Stimulated activated CD4-positive, alpha-beta T cell treated with anti-CD3 and anti-CD28 coated beads, TNF-alpha, amount 100 ng/mL, for 48 hours (primary cell): ENCODE results near the gene TAF5L.

Source experiments
- DNase-seq, 3 donors: peaks; one replicate each; pipeline ENCODE4 v3.0.0-alpha.2; 2020; ENCODE audit warnings: low read depth in 3 of 3

The TAF5L gene

DNA sequence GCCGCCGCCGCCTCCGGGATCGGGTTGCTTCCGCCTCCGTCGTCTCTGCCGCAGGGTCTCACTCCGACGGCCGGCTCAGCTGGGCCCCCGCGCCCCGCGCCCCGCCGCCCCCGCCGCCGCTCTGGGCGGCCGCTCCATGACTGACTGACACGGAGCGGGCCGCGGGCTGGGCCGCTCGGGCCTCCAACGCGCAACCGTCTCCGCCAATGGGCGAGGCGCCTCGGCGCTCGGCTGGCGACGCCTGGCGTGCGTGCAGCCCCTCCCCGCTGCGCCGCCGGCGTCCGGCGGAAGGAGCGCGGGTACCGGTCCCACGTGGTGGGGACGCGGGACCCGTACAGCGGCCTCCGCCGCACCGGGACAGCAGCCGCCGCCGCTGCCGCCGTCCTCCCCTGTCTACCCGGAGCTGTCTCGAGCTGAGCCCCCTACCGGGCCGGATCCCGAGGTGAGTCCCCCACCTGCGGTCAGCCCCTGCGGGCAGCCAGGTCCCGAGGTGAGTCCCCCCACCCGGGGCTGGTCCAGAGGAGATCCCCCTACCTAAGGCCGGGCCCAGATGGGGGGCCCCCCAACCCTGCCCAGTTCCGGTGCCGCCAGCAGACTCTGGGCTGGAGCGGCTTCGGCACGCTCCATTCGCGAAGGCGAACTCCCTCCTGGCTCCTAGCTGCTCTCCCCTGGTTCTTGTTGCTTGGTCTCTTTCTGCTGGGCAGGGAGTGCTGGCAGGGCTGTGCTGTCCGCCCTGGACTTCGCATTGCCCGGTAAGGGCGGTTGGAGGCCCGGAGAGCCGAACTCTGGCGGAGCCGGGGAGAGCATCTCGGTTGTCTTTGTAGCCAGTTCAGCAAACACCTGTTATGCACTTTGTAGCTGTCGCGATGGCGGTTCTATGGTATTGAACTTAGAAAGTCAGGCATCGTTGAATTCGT is at the start of gene TAF5L, which contains the start of gene URB2:
TSS of gene TAF5L (minus strand) at position 208 of the 917 bp plus-strand sequence. CDS start 11,640 bp downstream, outside the sequence.
TSS of gene URB2 (plus strand) at position 333 of the 917 bp plus-strand sequence. CDS start 1,387 bp downstream, outside the sequence.
- peak; percentile 73 to 81 (median 78) for DNase-seq

DNA sequence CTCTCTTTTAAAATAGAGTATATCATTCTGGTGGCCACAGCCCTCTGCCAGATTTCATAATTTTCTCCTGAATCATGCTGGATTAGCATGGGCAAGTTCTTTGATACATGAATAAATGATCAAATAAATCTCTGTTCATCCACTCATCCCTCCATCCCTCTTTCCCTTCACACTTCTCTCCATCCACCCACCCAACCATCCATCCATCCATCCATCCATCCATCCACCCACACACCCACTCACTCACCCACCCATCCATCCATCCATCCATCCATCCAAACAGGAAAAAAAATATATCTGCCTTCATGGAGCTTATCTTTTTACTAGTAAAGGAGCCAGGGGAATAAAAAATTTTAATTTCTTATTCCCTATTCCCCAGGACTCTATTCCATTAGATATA is 49.5 kb upstream of the TAF5L start:
- DNase-seq: no peak

DNA sequence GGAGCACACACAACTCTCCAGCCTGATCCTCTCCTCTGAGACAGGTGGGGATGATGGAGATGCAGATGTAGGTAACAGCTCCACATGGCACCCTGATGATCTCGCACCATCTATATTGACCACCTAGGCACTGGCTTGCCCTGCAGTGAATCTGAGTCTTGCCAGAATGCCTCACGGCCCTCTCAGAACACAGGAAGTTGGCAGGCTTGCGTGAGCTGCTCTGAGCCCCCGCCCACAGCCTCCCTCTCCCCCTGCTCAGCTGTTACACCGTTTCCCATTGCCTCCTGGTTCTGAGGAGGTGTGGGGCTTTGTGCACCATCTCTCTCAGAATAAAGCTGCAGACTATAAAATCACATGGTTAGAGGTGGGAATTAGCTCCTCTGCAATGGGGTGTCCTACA is 48.1 kb upstream of the TAF5L start:
- no peak for DNase-seq

DNA sequence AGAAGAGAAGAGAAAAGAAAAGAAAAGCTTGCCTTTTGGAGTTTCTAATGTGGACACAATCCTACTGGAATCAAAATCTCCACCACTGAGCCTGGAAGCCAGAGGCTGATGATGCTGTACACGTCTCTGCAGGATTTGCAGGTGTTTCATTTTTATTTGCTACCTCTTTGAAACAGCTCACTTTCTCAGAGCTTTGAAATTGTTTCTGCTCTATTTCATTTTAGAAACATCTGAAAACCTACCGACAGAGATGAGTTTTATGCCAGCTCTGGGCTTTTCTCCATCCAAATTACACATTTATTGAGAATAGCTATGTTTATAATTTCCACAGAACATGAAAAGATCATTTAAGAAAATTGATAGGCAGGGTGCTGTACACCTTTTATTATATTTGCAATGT is 46.3 kb upstream of the TAF5L start:
- no peak for DNase-seq

DNA sequence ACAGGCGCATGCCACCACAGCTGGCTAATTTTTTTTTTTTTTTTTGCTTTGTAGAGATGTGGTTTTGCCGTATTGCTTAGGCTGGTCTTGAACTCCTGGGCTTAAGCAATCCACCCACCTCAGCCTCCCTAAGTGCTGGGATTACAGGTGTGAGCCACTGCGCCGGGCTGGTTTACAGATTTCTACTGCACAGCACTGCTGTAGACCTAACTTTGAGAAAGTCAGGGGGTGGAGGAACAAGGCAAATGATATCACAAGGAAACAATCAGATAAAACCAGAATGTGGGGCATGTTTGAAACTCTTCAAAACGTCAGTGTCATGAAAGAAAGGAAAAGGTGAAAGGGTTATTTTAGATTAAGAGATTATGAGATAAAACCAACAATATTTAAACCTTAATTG is 45.4 kb upstream of the TAF5L start:
- no peak for DNase-seq

DNA sequence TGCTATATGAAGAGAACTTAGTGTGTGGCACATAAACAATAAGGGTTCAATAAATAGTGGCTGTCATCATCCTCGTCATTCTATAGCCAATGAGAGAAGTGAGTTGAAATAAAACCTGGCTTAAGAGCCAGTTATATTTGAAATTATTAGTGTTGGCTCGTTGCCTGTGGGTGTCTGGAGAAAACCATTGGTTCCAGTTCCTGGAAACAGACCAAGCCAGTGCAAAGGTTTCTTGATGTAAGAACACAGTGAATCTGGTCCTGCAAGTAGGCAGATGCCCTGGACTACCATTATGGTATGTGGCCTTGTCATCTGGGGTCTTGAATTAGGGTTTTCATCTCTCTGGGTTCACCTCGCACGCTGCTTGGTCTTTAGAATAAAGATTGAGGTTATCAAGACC is 43.4 kb upstream of the TAF5L start:
- DNase-seq: no peak

DNA sequence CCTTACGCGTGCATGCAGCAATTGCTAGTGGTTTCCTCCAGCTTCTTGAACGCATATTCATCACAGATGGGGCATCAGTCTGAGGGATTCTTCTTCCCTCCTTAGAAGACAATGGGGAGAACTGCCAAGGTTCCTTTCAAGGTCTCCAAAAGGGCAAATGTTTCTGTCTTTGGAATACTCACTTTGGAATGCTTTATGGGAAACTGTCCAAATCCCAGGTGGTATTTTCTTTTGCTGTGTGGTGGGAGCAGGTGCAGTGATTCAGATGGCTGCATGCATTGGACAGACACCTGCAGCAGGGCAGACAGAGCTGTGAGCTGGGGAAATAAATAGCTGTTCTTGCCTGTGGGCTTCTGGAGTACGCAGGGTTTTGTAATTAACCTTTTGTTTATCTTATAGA is 40.7 kb upstream of the TAF5L start:
- no peak for DNase-seq

DNA sequence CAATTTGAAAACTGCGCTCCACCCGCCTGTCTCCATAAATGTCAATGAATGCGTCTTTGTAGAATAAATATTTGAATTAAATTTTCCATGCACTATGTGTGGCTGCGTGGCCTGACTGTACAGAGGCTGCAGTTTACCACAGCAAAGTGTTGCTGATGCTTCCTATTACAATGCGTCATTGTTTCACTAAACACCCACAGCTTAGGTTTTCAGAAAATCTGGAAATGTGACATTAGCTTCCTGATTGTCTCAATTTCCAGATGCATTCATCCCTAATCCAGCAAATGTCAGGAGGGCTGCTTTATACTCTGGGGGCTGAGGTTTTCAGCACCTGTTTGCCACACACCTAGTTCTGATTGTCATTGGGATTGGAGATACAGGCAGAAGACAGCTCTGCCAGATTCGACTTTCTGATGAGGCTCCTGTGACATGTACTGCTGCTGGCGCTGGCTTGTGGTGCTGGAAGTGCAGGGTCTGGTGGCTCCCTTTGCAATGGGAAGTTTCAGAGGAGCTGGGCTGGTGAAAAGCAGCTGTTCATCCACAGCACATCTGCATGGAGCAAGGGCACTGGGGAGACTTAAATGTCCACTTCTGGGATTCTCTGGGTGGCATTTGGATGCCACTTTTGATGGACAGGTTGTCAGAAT is 40.1 kb upstream of the TAF5L start:
- no peak for DNase-seq

DNA sequence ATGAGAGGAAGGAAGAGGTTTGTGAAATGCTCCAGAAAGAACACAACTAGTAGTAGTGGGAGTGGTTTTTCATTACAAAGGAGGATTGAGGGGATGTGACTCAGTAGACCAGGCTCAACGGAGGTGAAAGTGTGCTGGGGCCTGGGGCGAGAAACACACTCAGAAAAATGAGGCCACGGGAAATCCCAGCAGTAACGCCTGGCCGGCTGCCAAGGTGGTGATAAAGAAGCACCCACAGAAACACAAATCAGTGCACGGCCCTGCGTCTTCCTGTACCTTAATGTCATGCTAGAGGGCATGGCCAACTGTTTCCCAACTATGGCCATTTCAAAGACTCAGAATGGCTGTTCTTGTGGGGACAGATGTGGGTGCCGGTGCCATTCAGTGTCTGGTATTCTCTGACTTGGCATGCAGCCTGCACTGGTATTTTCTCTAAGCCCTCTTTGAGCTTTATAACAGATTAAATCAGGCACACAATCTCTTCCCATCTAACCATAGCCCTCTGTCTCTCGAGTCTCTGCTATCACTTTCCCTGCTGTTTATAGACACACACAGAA is 38.3 kb upstream of the TAF5L start:
- peak; percentile 82 to 86 (median 82) for DNase-seq

DNA sequence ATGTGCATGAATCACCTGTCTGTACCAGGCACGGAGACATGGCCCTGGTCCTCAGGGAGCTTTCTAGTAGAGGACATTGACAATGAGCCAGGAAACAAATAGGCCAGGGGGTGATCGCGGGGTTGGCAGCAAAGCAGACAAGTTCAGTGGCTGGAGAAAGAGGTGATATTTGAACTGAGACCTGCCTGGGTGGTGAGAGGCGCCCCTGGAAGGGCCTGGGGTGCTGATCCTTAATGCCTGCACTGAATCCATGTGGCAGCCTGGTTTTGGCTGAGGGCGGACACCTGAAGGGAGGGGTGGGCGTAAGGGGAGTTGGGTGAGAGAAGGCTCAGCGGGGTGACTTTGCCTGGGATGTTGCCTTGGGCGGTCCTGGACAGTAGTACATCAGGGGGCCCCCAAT is 36.0 kb upstream of the TAF5L start:
- no peak for DNase-seq

DNA sequence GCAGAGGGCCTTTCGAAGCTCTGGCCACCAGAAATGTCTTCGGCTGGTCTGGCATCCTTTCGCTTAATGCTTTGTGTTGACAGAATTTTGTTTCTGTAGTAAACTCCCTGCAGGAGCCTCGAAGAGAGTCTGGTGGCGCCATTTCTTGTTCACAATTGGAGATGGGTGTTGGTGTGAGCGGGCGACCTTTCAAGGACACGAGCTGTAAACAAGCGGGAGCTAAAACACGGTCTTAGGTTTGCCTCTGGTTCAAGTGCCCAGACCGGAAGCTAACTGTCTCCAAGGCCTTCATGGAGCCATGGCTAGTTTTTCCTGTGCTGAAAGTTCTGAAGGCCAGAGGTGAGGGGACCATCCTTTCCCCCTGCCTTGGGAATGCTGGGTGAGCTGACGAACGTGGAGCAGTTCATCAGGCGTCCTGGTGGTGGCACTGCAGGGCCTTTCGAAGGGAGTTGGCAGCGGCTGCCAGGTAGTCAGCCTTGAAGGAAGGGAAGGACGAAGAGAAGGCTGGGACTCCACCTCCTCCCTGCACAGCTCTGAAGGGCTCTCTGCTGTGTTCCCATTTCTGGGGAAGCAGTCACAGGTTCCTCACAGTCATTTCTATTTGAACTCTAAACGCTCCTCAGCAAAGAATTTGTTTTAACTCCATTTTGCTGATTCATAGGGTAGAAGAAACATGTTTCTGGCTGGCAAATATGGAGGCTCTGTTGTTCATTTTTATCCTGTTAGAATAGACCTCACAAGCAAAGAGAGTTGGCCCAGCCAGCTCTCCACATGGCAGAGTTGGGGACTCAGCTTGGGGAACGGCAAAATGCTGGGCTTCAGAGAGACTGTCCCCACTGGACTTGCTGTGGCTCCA is 35.3 kb upstream of the TAF5L start:
- peak; percentile 40 to 59 (median 51) for DNase-seq

DNA sequence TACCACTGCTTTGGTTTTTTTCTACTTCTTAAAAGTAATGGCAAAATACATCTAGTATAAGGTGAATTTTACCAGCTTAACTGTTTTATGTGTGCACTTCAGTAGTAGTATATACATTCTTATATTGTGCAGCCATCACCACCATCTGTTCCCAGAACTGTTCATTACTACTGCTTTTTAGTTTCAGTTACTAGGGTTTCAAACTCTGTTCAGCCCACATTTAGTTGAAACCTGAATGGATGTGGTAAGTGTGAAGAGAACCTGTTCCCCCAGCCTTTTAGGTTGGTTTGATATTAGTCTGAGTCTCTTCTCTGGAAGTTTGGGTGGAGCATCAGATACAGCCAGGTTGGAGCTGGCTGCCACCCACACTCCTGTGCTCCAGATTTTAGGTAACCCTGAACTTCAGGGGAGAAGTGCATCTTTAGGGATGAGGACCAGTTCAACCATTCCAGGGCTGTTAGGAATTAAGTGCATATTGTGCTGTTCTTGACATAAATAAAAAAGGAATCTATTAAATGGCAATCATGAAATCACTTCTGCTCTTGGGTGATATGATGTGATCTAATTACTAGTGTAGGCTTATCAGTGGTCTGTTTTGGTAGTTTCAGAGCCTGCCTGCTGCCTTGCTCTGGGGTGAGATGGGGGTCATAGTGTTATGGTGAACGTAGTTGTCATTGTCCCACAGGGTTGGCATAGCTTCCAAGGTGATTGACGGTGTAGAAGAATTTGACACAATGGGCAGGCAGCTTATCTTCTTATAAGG is 32.3 kb upstream of the TAF5L start:
- DNase-seq: no peak

DNA sequence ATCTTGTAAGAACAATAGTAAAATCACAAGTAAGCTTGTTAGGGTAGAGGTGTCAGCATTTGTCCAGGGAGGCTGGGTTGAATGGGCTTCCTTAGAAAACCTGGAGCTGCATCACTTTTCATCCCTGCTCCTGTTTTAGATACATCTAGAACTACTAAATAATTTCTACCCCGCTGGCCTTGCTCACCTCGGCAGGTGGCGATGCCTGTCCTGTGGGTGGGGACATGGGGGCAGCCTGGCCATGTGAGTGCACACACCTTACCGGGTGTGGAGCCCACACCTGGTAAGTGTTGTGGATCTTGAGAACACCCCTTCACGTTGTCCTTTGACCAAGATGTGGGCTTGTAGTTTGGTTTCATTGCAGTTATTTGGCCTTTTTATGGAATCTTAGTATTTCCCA is 29.9 kb upstream of the TAF5L start:
- DNase-seq: no peak

DNA sequence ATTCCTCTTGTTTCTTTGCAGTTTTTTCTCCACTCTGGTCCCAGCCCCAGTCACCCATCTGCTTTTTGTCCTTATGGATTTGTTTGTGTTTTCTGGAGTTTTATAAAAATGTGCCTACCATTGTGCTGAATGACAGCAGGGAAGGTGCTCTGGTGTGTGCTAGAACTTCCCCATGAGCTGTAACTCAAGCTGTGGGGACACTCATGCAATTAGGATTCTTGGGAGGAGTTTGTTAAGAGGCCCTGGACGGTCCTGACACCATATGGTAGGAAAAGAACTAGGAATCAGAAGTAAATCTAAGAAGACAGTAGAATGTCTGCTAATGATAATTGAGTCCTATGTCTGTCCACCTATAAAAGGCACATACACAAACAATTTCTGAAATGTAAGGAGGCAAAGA is 27.5 kb upstream of the TAF5L start:
- DNase-seq: no peak

DNA sequence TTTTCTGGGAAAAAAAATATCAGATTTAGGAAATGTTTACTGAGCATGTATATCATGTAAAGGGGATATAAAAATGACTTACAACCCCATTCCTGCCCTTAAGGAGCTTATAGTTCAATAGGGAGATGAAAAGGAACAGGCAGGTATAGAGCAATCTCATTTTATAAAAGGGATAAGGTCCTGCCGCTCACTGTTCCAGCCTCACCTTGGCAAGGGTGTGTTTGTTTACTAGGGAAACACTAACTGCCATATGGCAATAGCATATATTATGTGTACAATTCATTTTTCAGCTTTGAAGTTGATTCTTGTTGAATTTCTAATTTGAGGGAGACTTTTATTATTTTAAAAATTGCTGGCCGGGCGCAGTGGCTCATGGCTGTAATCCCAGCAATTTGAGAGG is 25.6 kb upstream of the TAF5L start:
- DNase-seq: no peak

DNA sequence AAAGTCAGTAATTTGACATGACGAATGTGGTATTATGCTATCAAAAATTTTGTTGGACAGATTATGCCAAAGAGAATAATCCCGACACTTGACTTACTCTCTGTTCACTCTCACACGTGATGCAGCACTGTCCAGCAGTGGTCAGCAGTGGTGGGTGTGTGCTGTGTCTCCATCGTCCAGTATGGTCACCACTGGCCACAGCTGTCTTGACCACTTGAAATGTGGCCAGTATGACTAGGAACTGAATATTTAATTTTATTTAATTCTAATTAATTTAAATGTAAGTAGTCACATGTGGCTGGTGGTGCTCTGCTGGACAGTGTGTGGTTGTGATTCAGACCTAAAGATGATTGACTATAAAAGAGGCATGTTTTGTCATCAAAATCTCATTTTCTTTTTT is 24.1 kb upstream of the TAF5L start:
- no peak for DNase-seq

DNA sequence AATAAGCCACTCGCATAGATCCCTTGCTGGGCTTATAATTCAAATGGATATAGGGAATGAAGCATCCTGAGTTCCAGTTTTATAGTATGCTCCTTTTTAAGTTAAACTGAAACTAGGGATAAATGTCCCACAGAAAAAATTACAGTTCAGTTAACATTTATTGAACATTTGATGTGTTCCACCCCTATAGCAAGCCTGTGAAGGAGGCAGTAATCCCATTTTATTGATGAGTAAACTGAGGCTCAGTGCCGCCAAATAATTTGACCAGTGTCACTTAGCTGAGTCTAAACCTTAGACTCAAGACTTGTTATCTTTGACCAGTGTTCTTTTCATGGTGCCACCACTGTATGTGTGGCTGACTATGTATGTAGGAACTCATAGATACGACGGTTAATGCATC is 22.5 kb upstream of the TAF5L start:
- no peak for DNase-seq

DNA sequence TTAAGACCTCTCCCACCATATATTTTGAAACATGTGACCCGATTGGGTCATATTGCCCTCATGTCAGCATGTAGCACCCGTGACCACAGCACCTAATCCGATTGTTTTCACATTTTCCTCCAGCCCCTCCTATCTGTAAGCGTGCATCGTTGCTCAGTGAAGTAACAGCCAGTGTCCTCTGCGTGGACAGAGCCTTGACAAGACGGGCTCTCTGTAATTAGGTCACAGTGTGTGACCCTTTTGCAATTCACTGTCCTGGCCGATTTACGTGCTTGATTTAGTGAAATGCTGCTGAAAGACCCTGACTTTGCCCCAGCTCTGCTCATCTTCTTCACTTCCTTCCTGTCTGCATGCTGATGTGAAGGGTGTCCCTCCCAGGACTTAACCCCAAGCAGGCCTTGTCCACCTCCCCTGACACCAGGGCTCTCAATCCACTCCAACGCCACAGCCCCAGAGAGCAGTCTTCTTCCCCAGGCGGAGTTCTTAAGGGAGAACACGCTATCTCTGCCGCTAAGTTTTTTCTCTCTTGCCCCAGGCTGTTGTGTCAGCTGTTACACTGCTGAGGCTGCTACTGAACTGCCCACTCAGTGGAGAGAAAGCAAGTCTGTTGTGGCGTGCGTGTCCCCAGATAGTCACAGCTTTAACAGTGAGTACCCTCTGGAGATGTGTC is 19.5 kb upstream of the TAF5L start:
- DNase-seq: no peak

DNA sequence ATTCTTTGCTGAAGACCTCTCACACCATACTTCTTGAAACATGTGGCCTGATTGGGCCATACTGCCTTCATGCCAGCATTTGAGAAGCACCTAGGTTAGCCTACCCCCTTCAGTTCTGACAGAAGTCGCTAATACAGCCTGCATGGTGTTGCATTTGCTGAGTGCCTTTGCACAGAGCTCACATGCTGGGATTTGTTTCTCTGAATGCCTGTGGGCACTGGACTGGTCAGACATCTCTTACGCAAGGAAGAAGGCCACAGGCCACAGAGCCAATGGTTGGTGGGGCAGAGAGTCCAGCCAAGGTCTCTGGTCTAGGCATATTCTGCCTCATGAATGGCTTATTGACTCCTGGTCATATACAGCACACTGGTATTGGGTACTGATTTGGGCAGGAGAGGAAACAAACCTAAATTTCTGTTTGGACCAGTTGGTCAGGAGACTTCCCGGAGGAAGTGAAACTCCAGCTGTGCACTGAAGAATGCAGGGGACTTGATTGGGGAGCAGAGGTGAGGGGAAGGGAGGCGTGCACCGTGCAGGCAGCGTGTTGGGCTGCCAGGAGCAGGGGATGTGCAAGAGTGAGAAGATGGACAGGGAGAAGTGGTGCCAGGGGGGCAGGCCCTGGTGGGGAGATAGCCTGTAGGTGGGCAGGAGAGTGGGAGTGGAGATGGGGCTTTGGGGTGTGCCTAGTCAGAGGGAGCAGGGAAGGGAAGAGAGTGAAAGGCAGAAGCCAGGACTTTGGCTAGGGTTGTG is 18.2 kb upstream of the TAF5L start:
- DNase-seq: no peak

DNA sequence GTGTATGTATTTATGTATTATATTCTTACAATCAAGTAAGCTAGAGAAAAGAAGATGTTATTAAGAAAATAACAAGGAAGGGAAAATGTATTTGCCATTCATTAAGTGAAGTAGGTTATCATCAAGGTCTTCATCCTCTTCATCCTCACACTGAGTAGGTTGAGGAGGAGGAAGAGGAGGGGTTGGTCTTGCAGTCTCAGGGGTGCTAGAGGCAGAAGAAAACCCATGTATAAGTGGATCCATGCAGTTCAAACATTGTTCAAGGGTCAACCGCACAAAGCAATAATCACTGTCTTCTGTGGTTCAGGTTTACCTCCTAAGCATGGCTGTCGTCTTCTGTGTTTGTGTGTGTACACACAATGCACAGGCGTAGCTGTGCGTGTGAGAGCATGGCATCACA is 17.0 kb upstream of the TAF5L start:
- no peak for DNase-seq
